Naive thymus-derived CD8-positive, alpha-beta T cell (primary cell): ENCODE measurements around the gene AMN1. TPM values are rescaled to one million over a fixed set of nuclear protein-coding genes. Genes with fewer than 3 reads are reported as not detected.
"Not testable (repeated sequence)": the region's sequence is repeated elsewhere in the genome, so short reads cannot be mapped to it uniquely, and the experiment has no call there.

Experiments
- ATAC-seq, 2 donors: fragments of 150-1000 bp; cut with Tn5 transposase in 1 of 2; sonication (Bioruptor Pico), chemical (Tn5 transposase) in 1 of 2; 1 replicate in 1 of 2; 2 replicates in 1 of 2; pipeline ENCODE4 v1.10.0; 2021; ENCODE audit warnings: mild to moderate bottlenecking in 2 of 2, moderate library complexity in 2 of 2
- POLR2A ChIA-PET: fragments of 350-600 bp; sonication (Branson Sonifier 250); formaldehyde crosslinking; loops from one replicate; lab custom pipeline; 2021; ENCODE audit warnings: antibody characterized with exemption; lab: Charles Lee
- DNase-seq, 10 donors: peaks; one replicate each; pipeline versions ENCODE4 v3.0.0 to v3.0.0-alpha.2; 2020 to 2022
- H3K27ac Mint-ChIP-seq, 10 donors: one replicate each; pipeline ENCODE4 v1.8.0; 2020 to 2022; ENCODE audit warnings: mild to moderate bottlenecking in 10 of 10, mixed read lengths in 10 of 10, moderate library complexity in 4 of 10, inconsistent platforms in 1 of 10
- H3K27me3 Mint-ChIP-seq, 5 donors: one replicate each; pipeline ENCODE4 v1.8.0; 2021 to 2022; ENCODE audit warnings: mixed read lengths in 5 of 5
- H3K36me3 Mint-ChIP-seq, 3 donors: one replicate each; pipeline ENCODE4 v1.8.0; 2020 to 2022; ENCODE audit warnings: mixed read lengths in 3 of 3, mild to moderate bottlenecking in 2 of 3, inconsistent platforms in 1 of 3
- H3K4me1 Mint-ChIP-seq, 4 donors: one replicate each; pipeline ENCODE4 v1.8.0; 2021 to 2022; ENCODE audit warnings: mixed read lengths in 4 of 4
- H3K4me3 Mint-ChIP-seq, 10 donors: one replicate each; pipeline ENCODE4 v1.8.0; 2020 to 2022; ENCODE audit warnings: mild to moderate bottlenecking in 10 of 10, mixed read lengths in 10 of 10, moderate library complexity in 6 of 10, inconsistent platforms in 1 of 10
- H3K9me3 Mint-ChIP-seq, 9 donors: one replicate each; pipeline ENCODE4 v1.8.0; 2020 to 2022; ENCODE audit warnings: mixed read lengths in 9 of 9, mild to moderate bottlenecking in 3 of 9, inconsistent platforms in 1 of 9, moderate library complexity in 1 of 9
- polyA plus RNA-seq, 3 donors: library from polyadenylated mRNA; unstranded; fragments of 300-500 nt; fragmentation: Illumina TruSeq; gene quantifications; one replicate each; pipeline ENCODE4 v1.2.3, GENCODE V29; 2021
- total RNA-seq, 8 experiments: library from RNA in 2 of 8; stranded (reverse) in 2 of 8; gene quantifications; one replicate each; pipeline ENCODE4 v1.2.3 and lab custom pipeline; 2021 to 2026

Gene AMN1
- total and polyA plus RNA-seq, 5 experiments from 2014 or later: 8.9 to 16.7 (median 13.4) TPM

DNA sequence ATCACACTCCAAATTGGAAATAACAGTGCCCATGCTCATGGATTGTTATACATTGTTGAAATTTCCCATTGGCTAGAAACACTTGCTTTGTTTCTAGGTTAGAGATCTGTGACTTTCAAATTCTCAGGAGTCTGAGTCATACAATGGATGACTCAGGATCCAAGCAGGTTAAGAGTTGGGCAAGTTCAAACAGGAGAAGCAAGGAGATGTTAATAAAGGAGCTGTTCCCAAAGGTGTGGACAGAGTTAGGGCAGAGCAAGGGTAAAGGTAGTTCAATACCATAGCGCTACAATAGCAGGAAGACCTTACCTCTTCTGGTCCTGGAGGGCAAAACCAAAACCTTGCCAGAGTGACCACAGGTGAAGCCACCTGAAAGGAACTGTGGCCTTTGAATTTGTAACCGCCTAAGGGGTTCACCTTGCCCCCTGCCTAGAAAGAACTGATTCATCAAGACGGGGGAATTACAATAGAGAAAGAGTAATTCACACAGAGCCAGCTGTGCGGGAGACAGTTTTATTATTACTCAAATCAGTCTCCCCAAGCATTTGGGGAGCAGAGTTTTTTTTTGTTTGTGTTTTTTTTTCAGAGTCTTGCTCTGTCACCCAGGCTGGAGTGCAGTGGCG lies 4.2 kb upstream of the AMN1 start:
- peak overlapping the region in 3 of 10 donors; percentile 2 to 31 (median 5) for H3K4me3 Mint-ChIP-seq
- H3K27me3 Mint-ChIP-seq: no peaks in the 10 kb centered on the region
- POLR2A ChIA-PET: interaction anchor here (0.8 to 3.0 kb wide), 4 partner anchors 9 to 227 kb away, joined by 3 to 11 read pairs (median 8); partner anchors contain the start of gene RESF1
- H3K27ac Mint-ChIP-seq: peak overlapping the region in 9 of 10 donors; percentile 0 to 82 (median 48)
- peaks cover 0 to 27% (median 14%) of the 10 kb centered on the region in 9 donors for H3K9me3 Mint-ChIP-seq
- no peak for DNase-seq
- ATAC-seq: no peak
- peaks cover 7 to 16% (median 13%) of the 10 kb centered on the region in 3 donors for H3K36me3 Mint-ChIP-seq
- peaks cover 24 to 72% (median 53%) of the 10 kb centered on the region in 4 donors for H3K4me1 Mint-ChIP-seq

DNA sequence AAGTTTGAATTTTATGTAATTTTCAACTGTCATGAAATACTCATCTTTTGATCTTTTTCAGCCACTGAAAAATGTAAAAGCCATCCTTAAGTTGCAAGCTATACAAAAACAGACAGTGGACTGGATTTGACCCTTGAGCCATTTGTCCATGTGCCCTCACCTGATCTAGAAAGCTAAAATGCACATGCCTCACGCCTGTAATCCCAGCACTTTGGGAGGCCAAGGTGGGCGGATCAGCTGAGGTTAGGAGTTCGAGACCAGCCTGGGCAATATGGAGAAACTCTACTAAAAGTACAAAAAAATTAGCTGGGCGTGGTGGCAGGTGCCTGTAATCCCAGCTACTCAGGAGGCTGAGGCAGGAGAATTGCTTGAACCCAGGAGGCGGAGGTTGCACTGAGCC lies 2.4 kb upstream of the AMN1 start:
- Mint-ChIP-seq H3K36me3 (peaks cover 7 to 21% (median 15%) of the 10 kb centered on the region in 3 donors), H3K27ac (peak overlapping the region in 4 of 10 donors; percentile 53 to 83 (median 66)), H3K4me1 (peaks cover 26 to 70% (median 57%) of the 10 kb centered on the region in 4 donors), H3K4me3 (peak overlapping the region in 5 of 10 donors; percentile 52 to 75 (median 72)), H3K9me3 (peaks cover 0 to 27% (median 17%) of the 10 kb centered on the region in 9 donors)
- not testable (repeated sequence) for DNase-seq, ATAC-seq, H3K27me3 Mint-ChIP-seq
- POLR2A ChIA-PET: interaction anchor here (0.5 to 3.0 kb wide), 7 partner anchors 9 to 248 kb away, joined by 3 to 11 read pairs (median 3); no protein-coding TSS in a partner anchor

DNA sequence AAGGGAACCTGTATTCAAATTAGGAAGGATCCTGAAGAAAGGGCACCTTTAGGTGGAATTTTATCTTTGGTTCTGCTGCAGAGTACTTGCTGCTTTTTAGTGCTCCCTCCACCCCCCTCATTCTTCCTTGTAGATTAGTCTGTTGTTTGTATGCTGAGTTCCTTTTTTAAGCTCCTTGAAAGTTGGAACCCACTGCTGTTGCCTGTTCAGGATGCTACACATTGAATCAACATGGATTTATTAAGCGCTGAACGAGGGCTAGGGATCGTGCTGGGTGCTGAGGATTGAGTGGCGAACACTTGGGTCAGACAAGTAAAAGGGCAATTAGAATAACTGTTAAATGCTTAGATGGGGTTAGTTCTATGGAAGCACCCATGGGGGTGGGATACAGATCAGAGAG lies 884 bp upstream of the AMN1 start:
- Mint-ChIP-seq H3K4me1 (peaks cover 24 to 74% (median 55%) of the 10 kb centered on the region in 4 donors), H3K9me3 (peaks cover 0 to 29% (median 17%) of the 10 kb centered on the region in 9 donors), H3K27me3 (no peaks in the 10 kb centered on the region), H3K4me3 (peak overlapping the region; percentile 95 to 100 (median 99)), H3K36me3 (peaks cover 10 to 26% (median 25%) of the 10 kb centered on the region in 3 donors), H3K27ac (peak overlapping the region; percentile 96 to 100 (median 99))
- POLR2A ChIA-PET: interaction anchor here (0.6 to 8.2 kb wide), 31 partner anchors 8 to 271 kb away, joined by 3 to 88 read pairs (median 5); partner anchors contain the start of genes ETFBKMT and RESF1
- ATAC-seq (no peak), DNase-seq (no peak)

DNA sequence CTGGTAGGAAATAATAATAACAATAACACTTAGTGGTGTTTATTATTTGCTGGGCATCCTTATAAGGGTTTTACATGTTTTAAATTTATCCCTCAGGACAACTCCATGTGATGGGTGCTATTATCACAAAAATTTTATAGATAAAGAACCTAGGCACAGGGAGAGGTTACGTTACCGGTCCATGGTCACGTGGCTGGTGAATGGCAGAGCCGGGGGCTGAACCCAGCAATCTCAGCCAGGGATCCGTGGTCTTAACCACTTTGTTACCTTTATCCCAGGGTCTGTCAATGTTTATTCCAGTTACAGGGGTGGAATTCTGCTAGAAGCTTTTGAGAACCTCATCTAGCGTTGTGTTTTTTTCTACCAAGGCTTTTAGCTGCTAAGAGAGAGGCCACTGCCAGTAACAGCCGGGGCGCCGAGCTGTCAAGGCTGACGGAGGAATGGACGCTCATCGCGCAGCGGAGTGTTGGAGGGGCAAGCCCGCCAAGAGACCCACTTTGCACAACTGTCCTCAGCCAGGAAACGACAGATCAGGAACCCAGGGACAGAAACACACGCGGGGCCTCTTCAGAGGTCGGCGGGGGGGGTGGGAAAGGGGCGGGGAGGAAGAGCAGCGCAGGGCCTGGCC lies 418 bp downstream of the AMN1 start:
- no peaks in the 10 kb centered on the region for H3K27me3 Mint-ChIP-seq
- peak in 1 of 10 donors; percentile 24 for DNase-seq
- POLR2A ChIA-PET: interaction anchor here (0.6 to 8.2 kb wide), 40 partner anchors 8 to 545 kb away, joined by 3 to 88 read pairs (median 4); partner anchors contain the start of genes ETFBKMT and RESF1
- H3K27ac Mint-ChIP-seq: peak overlapping the region; percentile 96 to 100 (median 99)
- peaks cover 0 to 36% (median 17%) of the 10 kb centered on the region in 9 donors for H3K9me3 Mint-ChIP-seq
- peak; percentile 10 to 57 for ATAC-seq
- H3K4me1 Mint-ChIP-seq: peaks cover 29 to 77% (median 63%) of the 10 kb centered on the region in 4 donors
- peaks cover 19 to 35% (median 26%) of the 10 kb centered on the region in 3 donors for H3K36me3 Mint-ChIP-seq
- H3K4me3 Mint-ChIP-seq: peak overlapping the region; percentile 95 to 100 (median 99)

DNA sequence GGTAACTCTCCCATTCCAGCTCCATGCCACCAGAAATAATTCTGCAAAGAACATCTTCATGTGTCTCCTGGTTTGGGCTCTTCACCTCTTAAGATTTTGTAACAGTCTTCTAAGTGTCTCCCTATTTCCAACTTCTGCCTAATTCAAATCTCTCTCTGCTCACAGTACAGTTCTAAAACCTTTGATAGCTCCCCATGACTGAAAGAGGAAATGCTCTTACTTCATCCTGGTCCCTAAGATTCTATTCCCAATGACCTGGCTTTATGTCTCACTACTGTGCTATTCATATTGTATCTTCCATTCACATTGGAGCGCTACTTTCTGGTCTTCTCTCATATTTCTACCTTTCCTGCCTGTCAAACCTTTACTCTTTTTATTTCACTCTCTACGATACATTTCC lies 1.6 kb downstream of the AMN1 start:
- Mint-ChIP-seq H3K4me1 (peaks cover 28 to 81% (median 65%) of the 10 kb centered on the region in 4 donors), H3K9me3 (peaks cover 0 to 41% (median 17%) of the 10 kb centered on the region in 9 donors), H3K27ac (peak overlapping the region; percentile 2 to 99 (median 88)), H3K27me3 (no peaks in the 10 kb centered on the region), H3K36me3 (peaks cover 26 to 46% (median 26%) of the 10 kb centered on the region in 3 donors), H3K4me3 (peak overlapping the region in 9 of 10 donors; percentile 50 to 100 (median 72))
- no peak for ATAC-seq
- POLR2A ChIA-PET: interaction anchor here (0.6 to 8.2 kb wide), 7 partner anchors 12 to 252 kb away, joined by 3 to 88 read pairs (median 7); partner anchors contain the start of genes ETFBKMT and RESF1
- DNase-seq: no peak

DNA sequence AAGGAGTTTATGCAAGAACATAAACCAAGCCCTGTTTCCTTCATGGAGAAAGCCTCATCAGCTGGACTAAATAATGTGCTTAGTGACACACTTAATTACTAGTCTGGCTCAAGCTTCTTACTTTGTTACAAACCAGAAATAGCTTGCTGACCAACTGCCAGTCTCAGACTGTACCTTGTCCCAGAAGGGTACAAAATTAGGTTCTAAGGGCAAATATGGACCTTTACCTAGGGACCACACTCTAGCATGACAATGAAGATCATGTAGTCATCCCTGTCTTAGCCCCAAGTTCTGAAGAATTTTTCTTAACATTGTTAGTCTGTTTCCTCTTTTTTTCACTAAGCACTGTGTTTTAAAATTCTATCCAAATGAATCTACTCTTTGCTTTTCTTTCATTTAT lies 2.2 kb downstream of the AMN1 start:
- peaks cover 0 to 42% (median 13%) of the 10 kb centered on the region in 9 donors for H3K9me3 Mint-ChIP-seq
- H3K27ac Mint-ChIP-seq: peak overlapping the region in 7 of 10 donors; percentile 6 to 96 (median 48)
- H3K4me1 Mint-ChIP-seq: peaks cover 28 to 81% (median 65%) of the 10 kb centered on the region in 4 donors
- ATAC-seq: no peak
- POLR2A ChIA-PET: interaction anchor here (0.6 to 8.2 kb wide), 6 partner anchors 47 to 253 kb away, joined by 3 to 88 read pairs (median 7); partner anchors contain the start of genes ETFBKMT and RESF1
- H3K36me3 Mint-ChIP-seq: peaks cover 26 to 49% (median 30%) of the 10 kb centered on the region in 3 donors
- peak overlapping the region in 6 of 10 donors; percentile 8 to 30 (median 17) for H3K4me3 Mint-ChIP-seq
- DNase-seq: no peak
- H3K27me3 Mint-ChIP-seq: no peaks in the 10 kb centered on the region

DNA sequence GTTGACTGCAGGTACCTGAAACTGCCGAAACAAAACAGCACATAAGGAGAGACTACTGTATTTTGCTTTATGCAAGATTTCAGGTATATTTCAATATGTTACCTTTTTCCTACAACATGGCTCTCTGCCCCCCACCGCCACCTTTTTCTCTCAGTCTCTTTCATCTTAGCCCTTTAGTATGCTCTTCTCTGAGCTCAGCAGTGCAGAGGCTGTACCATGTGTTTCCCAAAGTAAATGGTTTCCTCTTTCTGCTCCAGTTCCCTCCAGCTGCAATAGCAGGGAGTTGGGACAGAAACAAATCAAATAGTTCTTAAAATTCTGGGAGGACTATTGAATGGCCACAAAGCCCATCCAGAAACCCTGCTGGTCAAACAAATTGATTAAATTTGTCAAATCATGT lies 4.3 kb downstream of the AMN1 start:
- POLR2A ChIA-PET: interaction anchor here (1.3 to 8.2 kb wide), 4 partner anchors 12 to 236 kb away, joined by 3 to 88 read pairs (median 9); partner anchors contain the start of genes ETFBKMT and RESF1
- Mint-ChIP-seq H3K27ac (peak overlapping the region in 7 of 10 donors; percentile 29 to 93 (median 66)), H3K36me3 (peaks cover 27 to 56% (median 36%) of the 10 kb centered on the region in 3 donors)

DNA sequence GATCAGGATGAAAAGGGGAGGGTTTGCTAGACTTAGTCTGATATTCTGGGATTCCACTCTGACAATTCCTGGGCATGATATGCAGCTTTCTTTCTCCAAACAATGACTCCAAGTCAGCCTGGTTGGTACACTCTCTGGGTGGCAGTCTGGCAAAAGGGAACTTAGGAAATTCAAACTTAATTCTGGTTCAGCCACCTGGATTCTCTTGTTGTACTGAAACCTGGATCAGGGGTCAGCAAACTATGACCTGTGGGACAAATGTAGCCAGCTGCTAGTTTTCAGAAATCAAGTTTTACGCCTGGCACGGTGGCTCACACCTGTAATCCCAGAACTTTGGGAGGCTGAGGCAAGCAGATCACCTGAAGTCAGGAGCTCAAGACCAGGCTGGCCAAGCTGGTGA lies 6.2 kb downstream of the AMN1 start:
- no peaks in the 10 kb centered on the region for H3K27me3 Mint-ChIP-seq
- H3K9me3 Mint-ChIP-seq: peaks cover 8 to 38% (median 15%) of the 10 kb centered on the region in 9 donors
- H3K27ac Mint-ChIP-seq: peak overlapping the region; percentile 12 to 97 (median 94)
- peaks cover 27 to 74% (median 51%) of the 10 kb centered on the region in 3 donors for H3K36me3 Mint-ChIP-seq
- ATAC-seq (no peak), DNase-seq (no peak)
- peak overlapping the region in 9 of 10 donors; percentile 10 to 87 (median 63) for H3K4me3 Mint-ChIP-seq
- POLR2A ChIA-PET: interaction anchor here (0.7 to 8.2 kb wide), 5 partner anchors 64 to 238 kb away, joined by 3 to 88 read pairs (median 3); partner anchors contain the start of genes ETFBKMT and RESF1
- peaks cover 21 to 75% (median 54%) of the 10 kb centered on the region in 4 donors for H3K4me1 Mint-ChIP-seq

More for the DNA sequence above, 4.3 kb downstream of the AMN1 start:
- no peak for DNase-seq
- peaks cover 29 to 80% (median 63%) of the 10 kb centered on the region in 4 donors for H3K4me1 Mint-ChIP-seq
- peak overlapping the region in 6 of 10 donors; percentile 4 to 50 (median 20) for H3K4me3 Mint-ChIP-seq
- no peaks in the 10 kb centered on the region for H3K27me3 Mint-ChIP-seq
- H3K9me3 Mint-ChIP-seq: peaks cover 0 to 36% (median 12%) of the 10 kb centered on the region in 9 donors
- no peak for ATAC-seq

DNA sequence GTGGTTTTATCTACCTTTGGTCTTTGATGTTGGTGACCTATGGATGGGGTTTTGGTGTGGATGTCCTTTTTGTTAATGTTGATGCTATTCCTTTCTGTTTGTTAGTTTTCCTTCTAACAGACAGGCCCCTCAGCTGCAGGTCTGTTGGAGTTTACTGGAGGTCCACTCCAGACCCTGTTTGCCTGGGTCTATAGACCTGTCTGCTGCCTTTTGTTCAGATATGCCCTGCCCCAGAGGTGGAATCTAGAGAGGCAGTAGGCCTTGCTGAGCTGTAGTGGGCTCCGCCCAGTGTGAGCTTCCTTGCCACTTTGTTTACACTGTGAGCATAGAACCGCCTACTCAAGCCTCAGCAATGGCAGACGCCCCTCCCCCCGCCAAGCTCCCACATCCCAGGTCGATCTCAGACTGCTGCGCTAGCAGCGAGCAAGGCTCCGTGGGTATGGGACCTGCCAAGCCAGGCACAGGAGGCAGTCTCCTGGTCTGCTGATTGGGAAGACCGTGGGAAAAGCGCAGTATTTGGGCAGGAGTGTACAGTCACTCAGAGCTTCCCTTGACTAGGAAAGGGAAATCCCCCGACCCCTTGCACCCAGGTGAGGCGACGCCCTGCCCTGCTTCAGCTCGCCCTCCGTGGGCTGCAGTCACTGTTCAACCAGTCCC lies 10.2 kb downstream of the AMN1 start:
- POLR2A ChIA-PET: interaction anchor here (0.6 to 1.7 kb wide), 4 partner anchors 9 to 44 kb away, joined by 3 to 5 read pairs (median 4); partner anchors contain the start of gene AMN1
- peaks cover 11 to 68% (median 32%) of the 10 kb centered on the region in 4 donors for H3K4me1 Mint-ChIP-seq
- H3K27me3 Mint-ChIP-seq, ATAC-seq, DNase-seq, H3K4me3 Mint-ChIP-seq: not testable (repeated sequence)
- H3K27ac Mint-ChIP-seq: peak overlapping the region in 4 of 10 donors; percentile 26 to 69 (median 54)
- peaks cover 9 to 42% (median 19%) of the 10 kb centered on the region in 9 donors for H3K9me3 Mint-ChIP-seq
- peaks cover 26 to 79% (median 44%) of the 10 kb centered on the region in 3 donors for H3K36me3 Mint-ChIP-seq

DNA sequence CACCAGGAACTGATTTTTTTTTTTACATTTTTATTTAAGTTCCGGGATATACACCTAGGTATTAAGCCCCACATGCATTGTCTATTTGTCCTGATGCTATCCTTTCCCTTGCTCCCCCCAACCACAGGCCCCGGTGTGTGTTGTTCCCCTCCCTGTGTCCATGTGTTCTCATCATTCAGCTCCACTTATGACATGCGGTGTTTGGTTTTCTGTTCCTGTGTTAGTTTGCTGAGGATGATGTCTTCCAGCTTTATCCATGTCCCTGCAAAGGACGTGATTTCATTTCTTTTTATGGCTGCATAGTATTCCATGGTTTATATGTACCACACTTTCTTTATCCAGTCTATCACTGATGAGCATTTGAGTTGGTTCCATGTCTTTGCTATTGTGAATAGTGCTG lies 11.8 kb downstream of the AMN1 start:
- not testable (repeated sequence) for H3K27me3 Mint-ChIP-seq, H3K4me3 Mint-ChIP-seq, ATAC-seq, DNase-seq
- peaks cover 6 to 51% (median 20%) of the 10 kb centered on the region in 4 donors for H3K4me1 Mint-ChIP-seq
- POLR2A ChIA-PET: interaction anchor here (1.6 kb wide), 1 partner anchor 34 kb away, joined by 4 read pairs; no protein-coding TSS in a partner anchor
- peak overlapping the region in 5 of 10 donors; percentile 10 to 67 (median 59) for H3K27ac Mint-ChIP-seq
- peaks cover 8 to 37% (median 19%) of the 10 kb centered on the region in 9 donors for H3K9me3 Mint-ChIP-seq
- H3K36me3 Mint-ChIP-seq: peaks cover 26 to 64% (median 37%) of the 10 kb centered on the region in 3 donors

DNA sequence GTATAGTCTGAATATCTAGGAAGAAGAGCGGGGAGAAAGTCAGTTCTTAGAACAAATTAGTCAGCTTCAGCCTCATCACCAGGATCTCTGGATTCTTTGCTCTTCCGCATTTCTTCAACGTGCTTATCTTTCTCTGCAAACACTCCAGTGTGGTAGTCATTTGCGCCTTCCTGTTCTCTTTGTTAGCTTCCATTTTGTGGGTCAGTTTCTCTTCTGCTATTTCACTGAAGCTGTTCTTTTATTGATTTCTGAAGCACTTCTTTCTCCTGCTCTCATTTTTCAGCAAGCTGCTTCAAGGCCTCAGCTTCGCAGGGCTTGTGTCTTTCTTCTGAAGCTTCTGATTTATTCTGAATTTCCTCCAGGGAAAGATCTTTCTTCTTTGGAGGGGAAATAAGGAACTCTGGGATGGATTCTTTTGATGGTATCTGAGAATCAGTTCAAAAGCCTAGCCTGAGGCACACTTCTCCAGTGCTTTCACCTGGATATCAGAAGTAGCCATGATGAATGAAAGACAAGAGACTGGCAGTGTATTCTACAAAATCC lies 13.5 kb downstream of the AMN1 start:
- POLR2A ChIA-PET: interaction anchor here (0.9 to 1.6 kb wide), 6 partner anchors 13 to 244 kb away, joined by 3 to 9 read pairs (median 4); partner anchors contain the start of genes AMN1 and RESF1
- Mint-ChIP-seq H3K36me3 (peaks cover 16 to 47% (median 24%) of the 10 kb centered on the region in 3 donors), H3K27ac (peak overlapping the region in 9 of 10 donors; percentile 0 to 89 (median 70)), H3K27me3 (no peaks in the 10 kb centered on the region), H3K4me3 (peak overlapping the region in 3 of 10 donors; percentile 12 to 59 (median 13)), H3K4me1 (peaks cover 3 to 44% (median 16%) of the 10 kb centered on the region in 4 donors), H3K9me3 (peaks cover 10 to 32% (median 20%) of the 10 kb centered on the region in 9 donors)
- peak in 1 of 2 donors; percentile 53 for ATAC-seq
- DNase-seq: no peak
